GM23248 (cell line): ENCODE measurements around the gene KCNC2. TPM values are rescaled to one million over a fixed set of nuclear protein-coding genes. Genes with fewer than 3 reads are reported as not detected.
"Not testable (repeated sequence)": the region's sequence is repeated elsewhere in the genome, so short reads cannot be mapped to it uniquely, and the experiment has no call there.

Source experiments
- DNase-seq: peaks from one replicate; pipeline ENCODE4 v3.0.0-alpha.2; 2015
- H2AFZ ChIP-seq: fragments of 200-600 bp; sonication (generic); 2 replicates; pipeline ENCODE4 v1.6.1; 2016; ENCODE audit warnings: antibody characterized with exemption
- H3F3A ChIP-seq: fragments of 200-600 bp; sonication (generic); 2 replicates; pipeline ENCODE4 v1.6.1; 2016; ENCODE audit warnings: mild to moderate bottlenecking, antibody characterized with exemption, mixed run types; ENCODE audit not compliant: insufficient read depth
- H3K27ac ChIP-seq: fragments of 200-600 bp; sonication (generic); 2 replicates; pipeline ENCODE4 v1.5.1; 2016; ENCODE audit warnings: mild to moderate bottlenecking
- H3K27me3 ChIP-seq: fragments of 200-600 bp; sonication (generic); replicated peaks from 2 replicates; pipeline ENCODE4 v1.6.1; 2016; ENCODE audit warnings: mild to moderate bottlenecking; ENCODE audit not compliant: insufficient read depth
- H3K36me3 ChIP-seq: fragments of 200-600 bp; sonication (generic); 2 replicates; pipeline ENCODE4 v1.6.1; 2016; ENCODE audit warnings: low read depth, mild to moderate bottlenecking
- H3K4me1 ChIP-seq: fragments of 200-600 bp; sonication (generic); 2 replicates; pipeline ENCODE4 v1.6.1; 2016; ENCODE audit warnings: mild to moderate bottlenecking; ENCODE audit not compliant: insufficient read depth
- H3K4me2 ChIP-seq: fragments of 200-600 bp; sonication (generic); one replicate; pipeline ENCODE4 v1.6.1; 2016; ENCODE audit warnings: mild to moderate bottlenecking; ENCODE audit not compliant: unreplicated experiment
- H3K4me3 ChIP-seq: fragments of 200-600 bp; sonication (generic); 2 replicates; pipeline ENCODE4 v1.5.1; 2016; ENCODE audit warnings: mild to moderate bottlenecking
- H3K79me2 ChIP-seq: fragments of 200-600 bp; sonication (generic); 2 replicates; pipeline ENCODE4 v1.6.1; 2016; ENCODE audit warnings: mild to moderate bottlenecking; ENCODE audit not compliant: insufficient read depth
- H3K9ac ChIP-seq: fragments of 200-600 bp; sonication (generic); 2 replicates; pipeline ENCODE4 v1.6.1; 2016; ENCODE audit warnings: mild to moderate bottlenecking
- H3K9me2 ChIP-seq: fragments of 200-600 bp; sonication (generic); 2 replicates; pipeline ENCODE4 v1.6.1; 2016; ENCODE audit warnings: mixed run types, mild to moderate bottlenecking, moderate library complexity; ENCODE audit not compliant: insufficient read depth
- H3K9me3 ChIP-seq: fragments of 200-600 bp; sonication (generic); one replicate; pipeline ENCODE4 v1.6.1; 2017; ENCODE audit warnings: low read depth
- H4K20me1 ChIP-seq: fragments of 200-600 bp; sonication (generic); 2 replicates; pipeline ENCODE4 v1.6.0; 2016; ENCODE audit not compliant: insufficient read depth
- EZH2 ChIP-seq: fragments of 200-600 bp; sonication (generic); IDR thresholded peaks from 2 replicates; pipeline ENCODE4 v1.6.1; 2018; ENCODE audit warnings: antibody characterized with exemption, mild to moderate bottlenecking; ENCODE audit not compliant: insufficient read depth, poor library complexity, severe bottlenecking
- EZH2phosphoT487 ChIP-seq: fragments of 200-600 bp; sonication (generic); IDR thresholded peaks from 2 replicates; pipeline ENCODE4 v1.6.1; 2018; ENCODE audit warnings: antibody characterized with exemption, moderate library complexity, mild to moderate bottlenecking, low read depth; ENCODE audit not compliant: insufficient read depth
- WGBS, 2 experiments: methylation state at CpG; one replicate each; pipeline ENCODE4 v1.1.6; 2015 to 2017; ENCODE audit warnings: low lambda C conversion rate in 2 of 2, low coverage in 1 of 2; ENCODE audit errors: missing lambda C conversion rate in 2 of 2; 5-methylcytosine and 5-hydroxymethylcytosine counted together
- in situ Hi-C: fragments of 300-500 bp; cut with MboI; formaldehyde crosslinking; loops from 2 replicates; pipeline ENCODE4 v1.15.0; 2020
- polyA plus RNA-seq: library from polyadenylated mRNA; unstranded; fragments of >200 nt; fragmentation: Nextera tagmentation; extraction: Ambion mirVana; gene quantifications from 2 replicates; pipeline ENCODE4 v1.2.1, GENCODE V29; 2016
- total RNA-seq: library from RNA; depleted of rRNA; stranded (reverse); fragments of >200 nt; shearing (Covaris generic); gene quantifications from 2 replicates; pipeline ENCODE4 v1.2.3, GENCODE V29; 2014

KCNC2 gene
- total and polyA plus RNA-seq, 2 experiments from 2014 or later, result not detected

DNA sequence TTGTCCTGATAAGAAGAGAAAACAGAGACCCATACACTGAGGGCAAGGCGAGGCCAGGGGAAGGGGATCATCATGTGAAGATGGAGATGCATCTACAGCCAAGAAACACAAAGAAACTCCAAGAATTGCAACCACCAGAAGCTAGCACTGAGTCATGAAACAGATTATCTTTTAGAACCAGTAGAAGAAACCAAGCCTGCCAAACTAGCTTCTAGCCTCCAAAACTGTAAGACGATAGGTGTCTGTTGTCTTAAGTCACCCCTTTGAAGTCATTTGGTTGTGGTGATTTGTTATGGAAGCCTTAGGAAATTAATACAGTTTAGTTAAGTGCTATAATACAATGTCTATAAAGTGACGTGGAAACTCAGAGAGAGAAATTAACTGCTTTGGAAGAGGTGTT is 15.4 kb downstream of the KCNC2 start:
- Histone ChIP-seq H4K20me1 (no peaks in the 10 kb centered on the region), H3K79me2 (no peaks in the 10 kb centered on the region), H3K4me3 (no peak overlapping the region), H2AFZ (no peak overlapping the region), H3K9ac (no peak overlapping the region), H3K9me3 (no peaks in the 10 kb centered on the region), H3K4me2 (no peak overlapping the region), H3K36me3 (no peaks in the 10 kb centered on the region), H3K27me3 (no peaks in the 10 kb centered on the region; the same call in 1 of the 2 replicates), H3K4me1 (no peaks in the 10 kb centered on the region), H3K9me2 (no peaks in the 10 kb centered on the region), H3K27ac (no peak overlapping the region), H3F3A (no peaks in the 10 kb centered on the region)
- DNase-seq, result no peak
- no peak for TF ChIP-seq EZH2phosphoT487
- no peak for TF ChIP-seq EZH2
- 12 to 19% methylated on average over 3 of the region's 3 CpGs for WGBS, 2 experiments
- in situ Hi-C loops, result no loop called here

DNA sequence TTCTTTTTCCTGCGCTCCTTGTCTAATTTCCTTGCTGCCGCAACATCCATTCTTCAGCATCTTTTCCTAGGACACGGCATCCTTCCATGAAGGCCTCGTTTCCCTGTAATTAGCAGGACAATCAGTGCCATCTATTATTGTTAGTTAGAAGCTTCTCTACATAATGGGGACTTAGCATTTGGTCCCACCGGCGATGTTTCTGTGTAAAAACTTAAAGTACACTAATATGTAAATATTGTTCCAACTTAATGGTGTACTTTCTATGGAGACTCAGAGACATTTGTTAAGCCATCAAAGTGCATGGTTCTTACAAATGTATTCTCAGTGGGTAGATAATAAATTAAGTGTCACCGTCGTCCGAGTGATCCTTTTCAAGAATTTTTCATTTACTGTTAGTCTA is 17.4 kb downstream of the KCNC2 start:
- H3K79me2 ChIP-seq, result no peaks in the 10 kb centered on the region
- DNase-seq, result no peak
- H3K4me3 ChIP-seq, result no peak overlapping the region
- no peaks in the 10 kb centered on the region for H3K36me3 ChIP-seq
- no peaks in the 10 kb centered on the region for H3K4me1 ChIP-seq
- H3K9ac ChIP-seq, result no peak overlapping the region
- peaks cover under 1% of the 10 kb centered on the region; the same call in 1 of the 2 replicates for H3K27me3 ChIP-seq
- no peak overlapping the region for H3K4me2 ChIP-seq
- H3K9me2 ChIP-seq, result no peaks in the 10 kb centered on the region
- no peak overlapping the region for H2AFZ ChIP-seq
- H3K27ac ChIP-seq, result no peak overlapping the region
- H4K20me1 ChIP-seq, result no peaks in the 10 kb centered on the region
- no peaks in the 10 kb centered on the region for H3K9me3 ChIP-seq
- WGBS, 2 experiments, result 70 to 71% methylated on average over 9 of the region's 9 CpGs
- no peak for TF ChIP-seq EZH2phosphoT487
- no peak for TF ChIP-seq EZH2
- in situ Hi-C loops, result no loop called here
- no peaks in the 10 kb centered on the region for H3F3A ChIP-seq

DNA sequence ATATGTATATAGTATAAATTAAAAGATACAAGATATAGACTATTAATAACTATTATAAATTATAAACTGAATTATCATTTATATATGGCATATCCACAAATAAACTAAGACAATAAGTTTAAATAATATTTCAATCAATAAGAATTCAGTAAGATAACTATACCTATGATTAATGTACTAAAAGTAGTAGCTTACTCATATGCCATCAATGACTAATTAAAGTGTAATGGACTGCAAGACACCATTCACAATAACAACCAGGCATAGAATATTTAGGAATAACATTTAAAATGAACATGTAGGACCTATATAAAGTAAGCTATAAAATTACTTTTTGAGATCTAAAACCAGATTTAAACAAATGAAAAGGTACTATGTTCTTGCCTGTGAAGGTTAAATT is 18.8 kb downstream of the KCNC2 start:
- no peaks in the 10 kb centered on the region for H4K20me1 ChIP-seq
- no peaks in the 10 kb centered on the region for H3K36me3 ChIP-seq
- no peak overlapping the region for H3K4me2 ChIP-seq
- H3K9me2 ChIP-seq, result no peaks in the 10 kb centered on the region
- no peaks in the 10 kb centered on the region for H3K79me2 ChIP-seq
- in situ Hi-C loops, result no loop called here
- 0 out of 2 replicates have a peak, but pooled peaks cover 4% of the 10 kb centered on the region for H3K27me3 ChIP-seq
- H2AFZ ChIP-seq, result no peak overlapping the region
- no peaks in the 10 kb centered on the region for H3K9me3 ChIP-seq
- no peak overlapping the region for H3K4me3 ChIP-seq
- H3F3A ChIP-seq, result no peaks in the 10 kb centered on the region
- H3K9ac ChIP-seq, result no peak overlapping the region
- no peak for DNase-seq
- no peaks in the 10 kb centered on the region for H3K4me1 ChIP-seq
- no peak for TF ChIP-seq EZH2phosphoT487
- no peak for TF ChIP-seq EZH2
- no peak overlapping the region for H3K27ac ChIP-seq

DNA sequence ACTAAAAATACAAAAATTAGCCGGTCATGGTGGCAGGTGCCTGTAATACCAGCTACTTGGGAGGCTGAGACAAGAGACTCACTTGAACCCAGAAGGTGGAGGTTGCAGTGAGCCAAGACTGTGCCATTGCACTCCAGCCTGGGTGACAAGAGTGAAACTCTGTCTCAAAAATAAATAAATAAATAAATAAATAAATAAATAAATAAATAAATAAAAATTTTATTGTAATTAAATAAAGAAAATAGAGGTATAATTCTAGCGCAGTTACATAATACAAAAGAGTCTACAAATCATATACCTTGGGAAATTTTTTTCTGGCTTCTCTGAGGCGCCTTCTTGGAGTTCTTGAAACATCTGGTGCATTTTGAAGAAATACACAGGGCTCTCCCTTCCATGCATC is 23.8 kb downstream of the KCNC2 start:
- 50 to 54% methylated on average over 3 of the region's 3 CpGs for WGBS, 2 experiments
- H3K36me3 ChIP-seq, H3K9me3 ChIP-seq, H3K9ac ChIP-seq, H3K4me2 ChIP-seq, H2AFZ ChIP-seq, H3K79me2 ChIP-seq, H3F3A ChIP-seq, H3K9me2 ChIP-seq, in situ Hi-C loops, H4K20me1 ChIP-seq, H3K27ac ChIP-seq, H3K4me1 ChIP-seq, DNase-seq, H3K27me3 ChIP-seq, H3K4me3 ChIP-seq: not testable (repeated sequence)

DNA sequence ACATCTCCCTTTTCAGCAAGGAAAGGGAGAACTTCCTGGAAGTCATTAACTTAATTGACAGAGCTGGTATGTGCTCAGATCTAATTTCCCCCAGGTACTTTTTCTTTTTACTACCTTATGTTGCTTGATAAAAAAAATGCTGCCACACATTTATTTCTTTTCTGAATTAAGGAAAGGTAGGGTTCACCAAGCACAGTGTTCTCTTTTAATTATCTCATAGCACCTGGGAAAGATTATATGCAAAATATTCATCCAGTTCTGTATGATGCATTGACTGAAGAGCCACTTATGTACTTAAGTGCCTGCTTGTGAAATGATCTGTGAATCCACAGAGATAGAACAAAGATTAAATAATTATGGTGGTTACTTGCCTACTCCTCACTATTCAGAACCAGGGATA is 25.1 kb downstream of the KCNC2 start:
- Histone ChIP-seq H3K4me1 (no peaks in the 10 kb centered on the region), H3K9me3 (no peaks in the 10 kb centered on the region), H3K36me3 (no peaks in the 10 kb centered on the region), H4K20me1 (no peaks in the 10 kb centered on the region), H3K79me2 (no peaks in the 10 kb centered on the region), H3F3A (no peaks in the 10 kb centered on the region), H3K4me3 (no peak overlapping the region), H3K27ac (no peak overlapping the region), H3K4me2 (no peak overlapping the region), H2AFZ (no peak overlapping the region), H3K9me2 (no peaks in the 10 kb centered on the region), H3K27me3 (0 out of 2 replicates have a peak, but pooled peaks cover 4% of the 10 kb centered on the region), H3K9ac (no peak overlapping the region)
- TF ChIP-seq EZH2, result no peak
- no peak for TF ChIP-seq EZH2phosphoT487
- in situ Hi-C loops, result no loop called here
- no peak for DNase-seq
